ENCODE results near the gene BLNK.

Gene BLNK

GRCh38 chr10:96238646-96239623 is 32.4 kb downstream of the BLNK start:
- H3K4me3 ChIP-seq (replicated peaks; ENCODE audit: low read depth, low read length): no peak overlapping the region
- no peak for TF ChIP-seq CTCF (IDR thresholded peaks at IDR 0.05; ENCODE audit: low read length, missing control alignments)
- no peak for DNase-seq (ENCODE audit: low read depth)

GRCh38 chr10:96236876-96237275 is 34.5 kb downstream of the BLNK start:
- no peak overlapping the region for H3K4me3 ChIP-seq (replicated peaks; ENCODE audit: low read depth, low read length)
- TF ChIP-seq CTCF (IDR thresholded peaks at IDR 0.05; ENCODE audit: low read length, missing control alignments): no peak
- DNase-seq (ENCODE audit: low read depth): no peak

- DNase-seq (ENCODE audit: low read depth): no peak
- H3K4me3 ChIP-seq (replicated peaks; ENCODE audit: low read depth, low read length): no peak overlapping the region
- TF ChIP-seq CTCF (IDR thresholded peaks at IDR 0.05; ENCODE audit: low read length, missing control alignments): no peak
Observed at GRCh38 chr10:96236090-96236478, 35.3 kb downstream of the BLNK start.

- no peak overlapping the region for H3K4me3 ChIP-seq (replicated peaks; ENCODE audit: low read depth, low read length)
- no peak for TF ChIP-seq CTCF (IDR thresholded peaks at IDR 0.05; ENCODE audit: low read length, missing control alignments)
- no peak for DNase-seq (ENCODE audit: low read depth)
Observed at GRCh38 chr10:96235326-96236089, 35.9 kb downstream of the BLNK start.

- no peak for TF ChIP-seq CTCF (IDR thresholded peaks at IDR 0.05; ENCODE audit: low read length, missing control alignments)
- DNase-seq (ENCODE audit: low read depth): no peak
Observed at GRCh38 chr10:96233959-96234358, 37.4 kb downstream of the BLNK start.

GRCh38 chr10:96230527-96230926 is 40.8 kb downstream of the BLNK start:
- TF ChIP-seq CTCF (IDR thresholded peaks at IDR 0.05; ENCODE audit: low read length, missing control alignments): no peak
- no peak for DNase-seq (ENCODE audit: low read depth)
- H3K4me3 ChIP-seq (replicated peaks; ENCODE audit: low read depth, low read length): no peak overlapping the region

More at GRCh38 chr10:96233959-96234358, 37.4 kb downstream of the BLNK start:
- no peak overlapping the region for H3K4me3 ChIP-seq (replicated peaks; ENCODE audit: low read depth, low read length)
